Camera-type eye (tissue), 1 donor: ENCODE results near the gene AKAP11. TPM values are rescaled to one million over a fixed set of nuclear protein-coding genes. Genes with fewer than 3 reads are reported as not detected.

ENCODE experiments used
- total RNA-seq: library from RNA; depleted of rRNA; stranded (reverse); fragments of >200 nt; gene quantifications from one replicate; pipeline ENCODE4 v1.2.3, GENCODE V29; 2014

AKAP11 gene
- total RNA-seq = 84.6 TPM

GRCh38 chr13:42272115-42272803, at the start of gene AKAP11:
Gene AKAP11, plus strand, starts transcription at chr13:42272152. Its CDS starts 14,197 bp downstream, at chr13:42286349.

Other genes starting within 250 kb of the AKAP11 start
- 19.7 TPM for gene DGKH, start 223.5 kb upstream of the AKAP11 start, total RNA-seq